Lower lobe of right lung (tissue), 2 donors: ENCODE results near the gene FLOT2. TPM values are rescaled to one million over a fixed set of nuclear protein-coding genes. Genes with fewer than 3 reads are reported as not detected.

Experiments
- ATAC-seq, 2 donors: fragments of 200-7000 bp; cut with Tn5 transposase; one replicate each; pipeline ENCODE4 v1.9.1; 2020 to 2022; ENCODE audit warnings: mild to moderate bottlenecking in 2 of 2, moderate library complexity in 2 of 2
- DNase-seq: peaks from one replicate; pipeline ENCODE4 v3.0.0-alpha.2; 2020
- H3K27ac ChIP-seq: fragments of 200-600 bp; one replicate; pipeline ENCODE4 v1.8.0; 2022
- H3K27me3 ChIP-seq: fragments of 200-600 bp; one replicate; pipeline ENCODE4 v1.8.0; 2022; ENCODE audit warnings: low read depth
- H3K36me3 ChIP-seq: fragments of 200-600 bp; one replicate; pipeline ENCODE4 v1.8.0; 2022; ENCODE audit warnings: mild to moderate bottlenecking
- H3K4me1 ChIP-seq: fragments of 200-600 bp; one replicate; pipeline ENCODE4 v1.8.0; 2022
- H3K4me3 ChIP-seq: fragments of 200-600 bp; one replicate; pipeline ENCODE4 v1.8.0; 2022; ENCODE audit warnings: mild to moderate bottlenecking
- H3K9me3 ChIP-seq: fragments of 200-600 bp; one replicate; pipeline ENCODE4 v1.8.0; 2022
- CTCF ChIP-seq: fragments of 200-600 bp; IDR thresholded peaks from one replicate; pipeline ENCODE4 v1.8.0; 2022; ENCODE audit warnings: antibody characterized with exemption, mild to moderate bottlenecking
- intact Hi-C: fragments of 100-400 bp; cut with DNase I; formaldehyde crosslinking; loops from one replicate; pipeline ENCODE4 v1.11.0; 2022
- total RNA-seq: library from RNA; stranded (reverse); fragmentation: NEBNext Ultra II Directional; extraction: Animal tissue kit (Norgen Biotek cat#: 25700); gene quantifications from one replicate; pipeline ENCODE4 v1.2.1, GENCODE V29; 2021
- donor health status: DM: no; HTN: yes; CAD: no; lungs with severe emphysema.

Gene FLOT2
- total RNA-seq, 1 donor from 2014 or later: 170 TPM

DNA sequence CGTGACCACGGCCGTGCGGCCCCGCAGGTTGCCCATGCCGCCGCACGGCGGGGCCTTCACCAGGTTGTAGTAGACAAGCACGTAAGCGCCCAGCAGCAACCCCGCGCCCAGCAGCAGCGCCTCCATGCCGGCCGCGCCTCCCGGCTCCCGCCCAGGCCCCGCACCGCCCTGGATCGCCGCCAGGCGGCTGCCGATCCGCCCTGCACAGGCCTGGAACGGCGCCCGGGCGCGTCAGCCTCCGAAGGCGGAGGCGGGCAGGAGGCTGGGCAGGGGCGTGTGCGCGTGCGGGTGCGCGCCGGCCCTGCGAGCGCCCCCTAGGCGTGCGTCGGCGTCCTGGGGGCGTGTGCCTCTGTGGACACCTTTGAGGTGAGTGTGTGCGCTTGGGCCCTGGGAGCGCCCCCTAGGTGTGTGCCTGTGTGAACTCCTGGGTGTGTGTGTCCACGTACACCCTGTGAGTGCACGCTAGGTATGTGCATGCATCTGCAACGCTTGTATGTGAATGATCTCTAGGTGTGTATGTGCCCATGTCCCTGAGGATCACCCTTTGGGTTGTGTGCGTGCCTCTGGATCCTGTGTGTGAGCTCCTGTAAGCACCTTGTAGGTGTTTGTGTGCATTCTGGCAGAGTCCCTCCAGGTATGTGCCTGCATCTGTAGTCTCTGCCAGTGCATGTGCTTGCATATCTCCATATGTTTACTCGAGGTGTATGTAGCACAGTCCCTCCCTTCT lies 5.4 kb upstream of the FLOT2 start, which contains the start of gene DHRS13:
Gene DHRS13 (minus strand): TSS at position 261 of the 727 bp plus-strand sequence. CDS start 135 bp downstream, at position 126.
- peak; percentile 97 to 98 for ATAC-seq
- H3K27me3 ChIP-seq: no peaks in the 10 kb centered on the region
- H3K9me3 ChIP-seq: no peaks in the 10 kb centered on the region
- H3K4me1 ChIP-seq: peaks cover 30% of the 10 kb centered on the region
- TF ChIP-seq CTCF: peak; percentile 88
- H3K36me3 ChIP-seq: peaks cover 25% of the 10 kb centered on the region
- H3K27ac ChIP-seq: peak within 1 kb of the TSS; percentile 89
- intact Hi-C loops: no loop called here
- DNase-seq: peak; percentile 95
- H3K4me3 ChIP-seq: peak within 1 kb of the TSS; percentile 88

DNA sequence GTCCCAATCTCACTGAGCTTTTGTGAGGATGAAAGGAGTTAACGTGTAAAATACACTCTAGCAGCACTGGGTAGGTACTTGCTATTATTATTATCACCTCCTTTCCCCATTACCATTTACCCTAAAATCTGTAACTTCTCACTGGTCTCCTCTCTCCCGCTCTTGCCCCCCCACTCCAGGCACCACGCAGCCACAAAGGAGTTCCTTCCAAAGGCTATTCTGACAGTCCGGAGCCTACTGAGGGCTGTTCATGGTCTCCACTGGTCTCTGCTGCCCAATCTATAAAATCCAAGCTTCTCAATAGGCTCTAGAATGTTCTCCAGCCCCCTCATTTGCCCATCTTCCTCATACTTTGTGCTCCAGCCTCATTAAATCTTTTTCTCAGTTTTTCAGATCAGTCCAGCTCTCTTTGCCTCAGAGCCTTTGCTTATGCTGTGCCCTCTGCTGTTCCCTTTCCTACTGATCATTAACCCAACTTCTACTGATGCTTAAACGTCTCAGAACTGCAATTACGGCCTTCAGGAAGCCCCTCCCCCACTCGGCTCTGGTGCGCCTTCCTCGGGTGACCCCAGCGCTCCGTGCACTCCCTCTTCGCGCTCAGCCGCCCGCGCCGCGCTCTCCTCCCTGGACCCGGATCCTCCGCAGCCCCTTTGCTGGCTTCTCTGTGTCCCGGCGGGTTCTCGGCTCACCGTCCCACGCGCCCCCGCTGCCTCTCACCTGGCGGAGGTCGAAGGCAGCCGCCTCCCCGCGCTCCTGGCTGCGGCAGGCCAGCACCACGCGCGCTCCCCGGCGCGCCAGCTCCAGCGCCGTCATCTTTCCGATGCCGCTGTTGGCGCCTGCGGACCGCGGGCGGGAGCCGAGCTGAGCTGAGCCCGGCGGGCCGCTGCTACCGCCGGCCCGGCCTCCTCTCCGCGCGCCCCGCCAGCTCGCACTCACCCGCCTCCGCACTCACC lies 4.6 kb upstream of the FLOT2 start:
- ATAC-seq: peak; percentile 46 to 67
- no peak for TF ChIP-seq CTCF
- intact Hi-C loops: no loop called here
- peak overlapping the region; percentile 89 for H3K27ac ChIP-seq
- peak; percentile 67 for DNase-seq
- no peaks in the 10 kb centered on the region for H3K27me3 ChIP-seq
- peaks cover 17% of the 10 kb centered on the region for H3K36me3 ChIP-seq
- peak overlapping the region; percentile 88 for H3K4me3 ChIP-seq
- H3K4me1 ChIP-seq: peaks cover 32% of the 10 kb centered on the region
- H3K9me3 ChIP-seq: no peaks in the 10 kb centered on the region

DNA sequence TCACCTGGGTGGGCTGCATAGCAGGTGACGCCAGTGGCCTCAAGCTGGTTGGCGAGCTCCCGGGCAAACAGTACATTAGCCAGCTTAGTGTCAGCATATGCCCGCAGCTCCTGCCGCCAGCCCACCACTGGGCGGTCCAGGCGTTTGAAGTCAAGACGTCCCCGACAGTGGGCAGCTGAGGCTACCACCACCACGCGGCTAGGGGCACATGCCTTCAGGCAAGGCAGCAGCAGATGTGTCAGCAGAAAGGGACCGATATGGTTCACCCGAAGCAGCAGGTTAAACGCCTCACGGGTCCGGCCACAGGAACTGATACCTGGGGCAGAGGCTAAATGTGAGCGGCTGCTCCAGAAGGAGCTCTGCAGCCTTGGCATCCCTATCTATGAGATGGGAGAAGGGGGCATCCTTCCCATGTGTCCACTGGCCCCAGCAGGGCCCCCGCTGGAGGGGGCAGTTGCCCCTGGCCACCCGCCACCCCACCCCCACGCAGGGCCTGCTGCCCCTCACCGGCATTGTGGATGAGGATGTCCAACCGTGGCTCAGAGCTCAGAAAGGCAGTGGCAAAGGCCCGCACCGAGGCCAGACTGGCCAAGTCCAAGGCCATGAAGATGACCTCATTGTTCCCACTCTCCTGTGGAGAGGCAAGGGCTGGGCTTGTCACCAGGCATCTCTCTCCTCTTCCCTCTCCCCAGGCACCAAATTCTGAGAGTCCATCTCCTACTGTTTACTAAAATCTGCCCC lies 3.6 kb upstream of the FLOT2 start:
- TF ChIP-seq CTCF: no peak
- intact Hi-C loops: no loop called here
- peak overlapping the region; percentile 88 for H3K4me3 ChIP-seq
- DNase-seq (no peak), ATAC-seq (no peak)
- no peak overlapping the region for H3K27ac ChIP-seq
- peaks cover 8% of the 10 kb centered on the region for H3K36me3 ChIP-seq
- no peaks in the 10 kb centered on the region for H3K27me3 ChIP-seq
- no peaks in the 10 kb centered on the region for H3K9me3 ChIP-seq
- H3K4me1 ChIP-seq: peaks cover 39% of the 10 kb centered on the region

DNA sequence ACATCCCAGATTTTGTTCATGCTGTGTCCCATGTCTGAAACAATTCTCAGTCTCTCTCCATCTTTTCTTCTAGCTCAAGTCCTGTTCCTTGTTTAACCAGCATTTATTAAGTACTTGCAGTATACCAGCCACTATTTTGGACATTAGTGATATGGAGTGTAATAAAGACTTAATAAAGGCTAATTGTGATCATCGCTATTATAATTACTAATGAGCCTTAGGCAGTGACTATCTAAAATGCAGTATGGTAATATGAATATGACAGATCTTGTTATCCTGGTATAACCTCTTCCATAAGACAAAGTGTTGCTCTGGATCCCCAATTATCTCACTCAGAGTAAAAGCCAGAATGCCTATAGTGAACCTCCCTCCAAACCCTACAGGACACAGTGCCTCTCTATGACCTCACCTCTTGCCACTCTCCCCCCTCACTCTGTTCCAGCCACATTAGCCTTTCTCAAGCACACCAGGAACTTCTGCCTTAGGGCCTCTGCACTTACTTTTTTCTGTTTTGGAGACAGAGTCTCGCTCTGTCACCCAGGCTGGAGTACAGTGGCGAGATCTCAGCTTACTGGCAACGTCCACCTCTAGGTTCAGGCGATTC lies 1.8 kb upstream of the FLOT2 start:
- H3K27ac ChIP-seq: no peak overlapping the region
- no peak for TF ChIP-seq CTCF
- no peak for DNase-seq
- H3K4me3 ChIP-seq: no peak overlapping the region
- H3K9me3 ChIP-seq: no peaks in the 10 kb centered on the region
- H3K36me3 ChIP-seq: no peaks in the 10 kb centered on the region
- intact Hi-C loops: no loop called here
- H3K27me3 ChIP-seq: no peaks in the 10 kb centered on the region
- H3K4me1 ChIP-seq: peaks cover 54% of the 10 kb centered on the region
- ATAC-seq: no peak

DNA sequence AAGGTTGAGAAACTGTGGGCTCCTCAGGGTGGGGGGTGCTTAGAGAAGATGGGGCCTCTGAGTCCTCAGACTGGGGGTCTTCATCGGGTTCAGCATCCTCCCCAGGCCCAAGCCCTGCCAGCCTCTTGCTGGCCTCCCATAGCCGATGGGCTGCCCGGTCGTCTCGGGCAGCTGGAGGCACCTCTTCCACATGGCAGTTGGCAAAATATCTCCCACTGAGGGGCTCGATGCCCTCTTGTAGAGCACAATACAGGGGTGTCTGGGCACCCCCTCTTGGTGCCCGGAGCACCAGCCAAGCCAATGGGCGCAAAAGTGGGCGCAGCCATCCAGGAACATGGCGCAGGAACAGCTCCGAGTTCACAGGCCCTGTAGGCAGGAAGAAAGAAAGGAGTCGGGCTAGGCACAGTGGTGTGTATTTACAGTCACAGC lies 1.0 kb upstream of the FLOT2 start:
- peaks cover 61% of the 10 kb centered on the region for H3K4me1 ChIP-seq

More for the DNA sequence above, 1.0 kb upstream of the FLOT2 start:
- no peak for DNase-seq
- ATAC-seq: no peak
- intact Hi-C loops: no loop called here
- Histone ChIP-seq H3K36me3 (no peaks in the 10 kb centered on the region), H3K27me3 (no peaks in the 10 kb centered on the region), H3K4me3 (no peak overlapping the region), H3K27ac (peak overlapping the region; percentile 97), H3K9me3 (no peaks in the 10 kb centered on the region)
- no peak for TF ChIP-seq CTCF
